ENCODE results near the gene GSTP1.

The GSTP1 gene

GRCh38 chr11:67629386-67630227, 46.0 kb downstream of the GSTP1 start, which contains the start of gene NUDT8:
Gene NUDT8, minus strand, starts transcription at chr11:67629937. Its CDS starts 26 bp downstream, at chr11:67629911.
- DNase-seq: peak; percentile 84

DNA sequence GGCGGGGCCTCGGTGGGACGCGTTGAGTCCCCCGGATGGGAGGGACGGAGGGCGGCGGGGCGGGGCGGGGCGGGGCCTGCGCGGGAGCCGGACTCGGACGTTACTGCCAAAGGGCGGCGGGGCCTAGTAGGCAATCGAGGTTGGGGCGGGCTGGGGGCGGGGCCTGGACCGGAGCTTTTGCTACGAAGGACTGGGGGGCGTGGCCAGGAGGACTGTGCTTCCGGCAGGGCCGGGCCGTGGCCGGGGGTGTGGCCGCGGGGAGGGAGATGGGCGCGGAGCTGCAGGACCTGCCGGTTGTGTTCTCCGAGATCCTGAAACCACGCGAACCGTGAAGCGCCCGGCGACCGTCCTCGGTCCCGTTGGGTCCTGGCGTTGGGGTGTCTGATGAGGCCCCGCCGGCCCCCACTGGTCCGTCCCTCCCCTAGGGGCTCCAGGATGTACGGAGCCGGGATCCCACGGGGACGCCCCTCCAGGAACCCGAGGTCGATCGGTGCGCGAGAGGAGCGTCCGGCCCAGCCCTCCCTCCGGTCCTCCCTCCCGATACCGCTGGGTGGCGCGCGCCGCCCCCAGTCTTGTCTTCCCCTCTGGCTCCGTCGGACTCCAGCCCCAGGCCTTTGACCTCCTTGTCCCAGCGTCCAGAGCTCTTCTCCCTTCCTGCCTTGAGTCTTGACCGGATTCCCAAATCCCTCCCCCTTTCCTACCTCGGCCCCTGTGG, 46.8 kb downstream of the GSTP1 start:
- peak; percentile 94 for DNase-seq

DNA sequence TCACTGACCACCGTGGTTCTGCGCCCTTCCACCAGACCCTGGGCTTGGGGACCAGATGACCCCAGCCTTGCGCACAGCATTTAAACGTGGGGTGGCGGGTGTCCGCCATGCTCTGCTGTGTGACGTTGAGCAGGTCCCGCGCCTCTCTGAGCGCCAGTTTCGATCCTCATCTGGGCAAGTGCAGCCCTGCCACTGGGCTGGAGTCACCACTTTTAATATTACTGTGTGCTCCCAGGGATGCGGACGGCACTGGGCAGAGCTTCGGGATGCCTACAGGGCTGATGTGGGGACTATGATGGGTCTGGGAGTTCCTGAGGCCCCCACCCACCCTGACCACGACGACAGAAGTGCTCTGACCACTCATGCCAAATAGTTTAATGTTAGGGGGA, 47.3 kb downstream of the GSTP1 start:
- no peak for DNase-seq

DNA sequence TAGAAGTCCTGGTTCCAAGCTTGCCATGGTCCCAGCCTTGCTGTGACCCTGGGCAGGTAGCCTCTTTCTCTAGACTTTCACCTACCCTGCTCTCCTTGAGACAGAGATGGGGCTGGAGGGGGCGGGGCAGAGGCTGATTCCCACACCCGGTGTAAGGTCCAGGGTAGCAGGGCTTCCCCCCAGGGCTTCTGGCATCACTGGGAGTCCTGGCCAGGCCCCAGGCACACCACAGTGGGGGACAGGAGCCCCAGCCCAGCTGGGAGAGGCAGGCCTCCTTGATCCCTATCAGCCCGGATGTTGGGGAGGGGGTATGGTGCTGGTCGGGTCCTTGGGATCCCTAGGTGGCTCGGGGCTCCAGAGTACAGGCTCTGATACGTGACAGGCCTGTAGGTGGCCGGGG, 47.8 kb downstream of the GSTP1 start:
- no peak for DNase-seq

GRCh38 chr11:67631853-67632174, 48.2 kb downstream of the GSTP1 start:
- no peak for DNase-seq

DNA sequence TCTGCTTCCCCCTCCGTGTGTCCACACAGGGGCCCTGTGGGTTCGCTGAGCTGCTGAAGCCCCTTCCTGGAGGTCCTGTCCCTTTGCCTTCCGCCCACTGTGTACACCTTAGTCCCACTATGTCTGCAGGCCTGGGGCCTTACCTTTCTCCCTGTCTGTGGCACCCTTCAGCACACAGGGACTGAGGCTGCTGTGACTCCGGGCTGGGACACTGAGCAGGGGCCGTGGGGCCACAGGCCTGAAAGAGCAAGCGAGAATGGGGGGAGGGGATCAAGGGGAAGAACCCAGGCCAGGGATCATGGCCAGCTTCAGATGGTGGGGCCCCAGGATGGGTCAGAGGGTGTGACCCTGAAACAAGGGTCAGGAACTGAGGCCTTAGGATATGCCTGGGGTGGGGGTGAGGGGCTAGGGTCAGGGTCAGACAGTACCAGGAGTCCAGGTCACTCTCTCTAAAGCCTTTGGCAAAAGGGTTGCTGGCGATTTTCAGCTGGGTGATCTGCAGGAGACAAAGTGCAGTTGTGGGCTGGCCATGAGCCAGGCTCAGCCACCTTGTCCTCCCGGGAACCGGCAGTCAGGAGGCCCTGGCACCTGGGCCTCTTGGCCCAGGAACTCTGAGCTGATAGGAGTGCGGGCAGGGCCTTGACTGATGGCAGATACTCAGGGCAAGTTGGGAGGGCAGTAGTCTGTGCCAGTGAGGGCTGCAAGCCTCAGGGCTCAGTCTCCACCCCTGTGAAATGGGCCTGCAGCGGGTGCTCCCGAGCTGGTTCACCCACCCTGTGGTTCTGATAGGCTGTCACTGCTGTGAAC, 48.8 kb downstream of the GSTP1 start:
- no peak for DNase-seq

- no peak for DNase-seq
Observed at GRCh38 chr11:67632982-67633755, 49.6 kb downstream of the GSTP1 start.

GRCh38 chr11:67633758-67634365, 50.2 kb downstream of the GSTP1 start:
- no peak for DNase-seq

DNA sequence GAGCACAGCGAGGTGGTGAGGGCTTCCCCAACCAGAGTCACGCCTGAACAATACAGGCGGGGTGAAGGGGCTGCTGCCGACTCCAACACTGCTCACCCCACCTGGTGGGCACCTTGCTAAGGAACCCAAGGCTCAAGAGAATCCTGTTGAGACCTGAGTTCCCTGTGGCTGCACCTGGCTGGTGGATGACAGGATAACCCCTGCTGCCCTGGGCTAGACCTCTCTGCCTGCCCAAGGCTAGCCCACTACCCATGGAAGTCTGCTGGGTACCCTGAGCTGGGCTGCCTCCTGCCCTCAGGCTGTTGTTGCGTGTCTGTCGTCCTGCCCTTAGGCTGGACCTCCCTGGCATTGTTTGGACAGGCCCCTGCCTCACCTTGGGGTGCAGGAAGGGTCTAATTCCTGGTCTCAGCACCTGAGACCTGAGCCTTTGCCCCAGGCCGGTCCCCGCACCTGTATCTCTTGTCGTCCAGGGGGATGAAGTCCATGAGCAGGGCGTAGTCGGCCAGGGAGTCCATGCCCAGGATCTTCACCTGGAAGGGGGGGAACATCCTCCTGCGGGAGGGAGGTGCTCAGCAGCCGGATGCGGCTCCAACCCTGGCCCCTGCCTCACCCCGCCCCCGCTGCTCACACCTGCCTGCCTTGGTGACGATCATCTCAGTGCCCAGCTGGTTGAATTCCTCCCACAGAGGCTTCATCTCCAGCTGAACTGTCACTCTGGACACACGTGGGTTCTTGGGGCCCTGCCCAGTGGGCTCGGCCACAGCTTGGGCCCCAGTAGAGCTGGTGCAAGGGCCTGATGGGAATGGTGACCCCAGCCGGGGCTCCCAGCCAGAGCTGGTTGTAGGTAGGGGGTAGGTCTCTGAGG, 51.0 kb downstream of the GSTP1 start:
- DNase-seq: no peak

GRCh38 chr11:67635231-67635521, 51.6 kb downstream of the GSTP1 start:
- DNase-seq: no peak

All from right kidney (tissue), 1 donor.